Endodermal cell (in vitro differentiated cells): ENCODE results near the gene ATG10. TPM values are rescaled to one million over a fixed set of nuclear protein-coding genes. Genes with fewer than 3 reads are reported as not detected.

Source experiments
- DNase-seq: peaks from one replicate; pipeline ENCODE4 v3.0.0-alpha.2; 2017
- H3K27ac ChIP-seq: 2 replicates; pipeline ENCODE4 v1.5.1; 2013; ENCODE audit warnings: mild to moderate bottlenecking, low read depth, low read length, moderate library complexity
- H3K27me3 ChIP-seq: 2 replicates; pipeline ENCODE4 v1.6.1; 2013; ENCODE audit warnings: mild to moderate bottlenecking, low read length, moderate library complexity; ENCODE audit not compliant: insufficient read depth, control insufficient read depth, poor library complexity, severe bottlenecking
- H3K36me3 ChIP-seq: 2 replicates; pipeline ENCODE4 v1.7.0; 2013; ENCODE audit warnings: mild to moderate bottlenecking, low read length, moderate library complexity; ENCODE audit not compliant: control insufficient read depth, insufficient read depth
- H3K4me1 ChIP-seq: one replicate; pipeline ENCODE4 v1.7.0; 2013; ENCODE audit warnings: low read length; ENCODE audit not compliant: control insufficient read depth, insufficient read depth
- H3K4me3 ChIP-seq: 2 replicates; pipeline ENCODE4 v1.5.1; 2013; ENCODE audit warnings: mild to moderate bottlenecking, low read length, moderate library complexity
- H3K9ac ChIP-seq: 2 replicates; pipeline ENCODE4 v1.6.1; 2013; ENCODE audit warnings: mild to moderate bottlenecking, low read length, moderate library complexity; ENCODE audit not compliant: poor library complexity, severe bottlenecking; ENCODE audit errors: extremely low read depth
- H3K9me3 ChIP-seq: 2 replicates; pipeline ENCODE4 v1.6.1; 2013; ENCODE audit warnings: mild to moderate bottlenecking, low read length, moderate library complexity; ENCODE audit not compliant: control insufficient read depth
- H3K27ac Mint-ChIP-seq: 2 replicates; pipeline ENCODE4 v1.8.0; 2020; ENCODE audit warnings: mixed read lengths
- H3K27me3 Mint-ChIP-seq: 2 replicates; pipeline ENCODE4 v1.8.0; 2021; ENCODE audit warnings: mild to moderate bottlenecking, mixed read lengths; ENCODE audit not compliant: insufficient read depth
- H3K36me3 Mint-ChIP-seq: 2 replicates; pipeline ENCODE4 v1.8.0; 2020; ENCODE audit warnings: low read depth, mixed read lengths
- H3K4me1 Mint-ChIP-seq: 2 replicates; pipeline ENCODE4 v1.8.0; 2020; ENCODE audit warnings: mixed read lengths
- H3K4me3 Mint-ChIP-seq: 2 replicates; pipeline ENCODE4 v1.8.0; 2020; ENCODE audit warnings: mild to moderate bottlenecking, moderate library complexity, mixed read lengths
- H3K9me3 Mint-ChIP-seq: 2 replicates; pipeline ENCODE4 v1.8.0; 2020; ENCODE audit warnings: mild to moderate bottlenecking, mixed read lengths
- CTCF ChIP-seq: fragments of 200-600 bp; sonication (generic); conservative IDR thresholded peaks from 2 replicates; pipeline ENCODE4 v1.5.0; 2021; ENCODE audit warnings: antibody characterized with exemption, mild to moderate bottlenecking
- WGBS, 2 experiments: methylation state at CpG; one replicate each; pipeline versions ENCODE4 v1.1.5 to v1.1.7; 2013; ENCODE audit warnings: missing lambda C conversion rate in 2 of 2, mixed read lengths in 1 of 2; ENCODE audit not compliant: insufficient coverage in 1 of 2, insufficient read length in 1 of 2; 5-methylcytosine and 5-hydroxymethylcytosine counted together
- total RNA-seq, 2 donors: library from RNA; stranded (reverse); fragmentation: NEBNext Ultra II Directional in 1 of 2; extraction: Animal tissue kit (Norgen Biotek cat#: 25700) in 1 of 2; gene quantifications; 2 replicates in 1 of 2; 3 replicates in 1 of 2; pipeline ENCODE4 v1.2.1, GENCODE V29; 2021

The ATG10 gene
- total RNA-seq, 2 donors from 2014 or later = 17.9 to 22.6 TPM

GRCh38 chr5:82244854-82245635 lies 273.2 kb downstream of the ATG10 start:
- H3K4me1 Mint-ChIP-seq = no peaks in the 10 kb centered on the region
- H3K4me1 ChIP-seq = no peaks in the 10 kb centered on the region
- H3K27me3 Mint-ChIP-seq = no peaks in the 10 kb centered on the region
- H3K9me3 Mint-ChIP-seq = peaks cover 3% of the 10 kb centered on the region
- H3K4me3 ChIP-seq = no peak overlapping the region
- H3K36me3 Mint-ChIP-seq = no peaks in the 10 kb centered on the region
- TF ChIP-seq CTCF = no peak
- no peaks in the 10 kb centered on the region for H3K9me3 ChIP-seq
- no peaks in the 10 kb centered on the region for H3K36me3 ChIP-seq
- 81 to 88% methylated on average over 3 to 6 of the region's 6 CpGs for WGBS, 2 experiments
- H3K27me3 ChIP-seq = no peaks in the 10 kb centered on the region
- DNase-seq = no peak
- no peak overlapping the region for H3K9ac ChIP-seq
- H3K27ac Mint-ChIP-seq = no peak overlapping the region
- H3K4me3 Mint-ChIP-seq = no peak overlapping the region
- no peak overlapping the region for H3K27ac ChIP-seq

- 100% methylated on average over 1 of the region's 1 CpG for WGBS, 2 experiments
- no peak for TF ChIP-seq CTCF
- no peaks in the 10 kb centered on the region for H3K36me3 ChIP-seq
- no peaks in the 10 kb centered on the region for H3K4me1 Mint-ChIP-seq
- no peaks in the 10 kb centered on the region for H3K27me3 ChIP-seq
- no peak overlapping the region for H3K4me3 Mint-ChIP-seq
- H3K9ac ChIP-seq = no peak overlapping the region
- H3K9me3 Mint-ChIP-seq = peaks cover 3% of the 10 kb centered on the region
- H3K27me3 Mint-ChIP-seq = no peaks in the 10 kb centered on the region
- no peak overlapping the region for H3K27ac ChIP-seq
- no peak for DNase-seq
- no peaks in the 10 kb centered on the region for H3K4me1 ChIP-seq
- H3K4me3 ChIP-seq = no peak overlapping the region
- no peaks in the 10 kb centered on the region for H3K9me3 ChIP-seq
- H3K27ac Mint-ChIP-seq = no peak overlapping the region
- no peaks in the 10 kb centered on the region for H3K36me3 Mint-ChIP-seq
Measured at GRCh38 chr5:82246960-82247574, 275.2 kb downstream of the ATG10 start.

GRCh38 chr5:82252744-82253143 lies 280.9 kb downstream of the ATG10 start:
- Histone ChIP-seq H3K4me3 (no peak overlapping the region), H3K4me1 (no peaks in the 10 kb centered on the region), H3K9ac (no peak overlapping the region), H3K9me3 (no peaks in the 10 kb centered on the region), H3K36me3 (no peaks in the 10 kb centered on the region), H3K27ac (no peak overlapping the region), H3K27me3 (no peaks in the 10 kb centered on the region)
- no peak overlapping the region for H3K4me3 Mint-ChIP-seq
- TF ChIP-seq CTCF = no peak
- no peak for DNase-seq
- peaks cover 10% of the 10 kb centered on the region for H3K36me3 Mint-ChIP-seq
- H3K9me3 Mint-ChIP-seq = no peaks in the 10 kb centered on the region
- H3K27me3 Mint-ChIP-seq = no peaks in the 10 kb centered on the region
- no peak overlapping the region for H3K27ac Mint-ChIP-seq
- H3K4me1 Mint-ChIP-seq = peaks cover 13% of the 10 kb centered on the region
